CD8-positive, alpha-beta memory T cell (primary cell): Measurements from ENCODE around the gene TRPM3. TPM values are rescaled to one million over a fixed set of nuclear protein-coding genes. Genes with fewer than 3 reads are reported as not detected.
A peak's percentile ranks its signal among the peaks of the same experiment; 100 is the strongest.

Experiments used
- CTCF ChIA-PET: fragments of 350-600 bp; sonication (Branson Sonifier 250); formaldehyde crosslinking; loops from one replicate; lab custom pipeline; 2021; ENCODE audit warnings: antibody characterized with exemption; lab: Charles Lee
- POLR2A ChIA-PET: fragments of 350-600 bp; sonication (Branson Sonifier 250); formaldehyde crosslinking; loops from one replicate; lab custom pipeline; 2021; ENCODE audit warnings: antibody characterized with exemption; lab: Charles Lee
- DNase-seq, 5 donors: peaks; one replicate each; pipeline versions ENCODE4 v3.0.0 to v3.0.0-alpha.2; 2020 to 2022; ENCODE audit warnings: mixed read lengths in 1 of 5
- H3K27ac ChIP-seq: one replicate; pipeline ENCODE4 v1.7.0; 2013; ENCODE audit warnings: low read depth, mild to moderate bottlenecking, low read length, moderate library complexity
- H3K27me3 ChIP-seq: 2 replicates; pipeline ENCODE4 v1.7.0; 2013; ENCODE audit warnings: low read length, mild to moderate bottlenecking; ENCODE audit not compliant: insufficient read depth, poor library complexity, severe bottlenecking
- H3K36me3 ChIP-seq: 2 replicates; pipeline ENCODE4 v1.7.0; 2013; ENCODE audit warnings: mild to moderate bottlenecking, low read length, moderate library complexity; ENCODE audit not compliant: insufficient read depth
- H3K4me1 ChIP-seq: 2 replicates; pipeline ENCODE4 v1.7.0; 2013; ENCODE audit warnings: mild to moderate bottlenecking, low read length, moderate library complexity; ENCODE audit not compliant: insufficient read depth
- H3K4me3 ChIP-seq: 2 replicates; pipeline ENCODE4 v1.7.0; 2013; ENCODE audit warnings: mild to moderate bottlenecking, low read length
- H3K9me3 ChIP-seq: 2 replicates; pipeline ENCODE4 v1.7.0; 2013; ENCODE audit warnings: mild to moderate bottlenecking, low read length
- H3K27ac Mint-ChIP-seq, 8 donors: one replicate each; pipeline ENCODE4 v1.8.0; 2020 to 2021; ENCODE audit warnings: mixed read lengths in 8 of 8, mild to moderate bottlenecking in 6 of 8, inconsistent platforms in 3 of 8, moderate library complexity in 3 of 8
- H3K27me3 Mint-ChIP-seq, 2 donors: one replicate each; pipeline ENCODE4 v1.8.0; 2020 to 2021; ENCODE audit warnings: mixed read lengths in 2 of 2, mild to moderate bottlenecking in 1 of 2, moderate library complexity in 1 of 2
- H3K36me3 Mint-ChIP-seq, 3 donors: one replicate each; pipeline ENCODE4 v1.8.0; 2020 to 2021; ENCODE audit warnings: mixed read lengths in 3 of 3, inconsistent platforms in 1 of 3, mild to moderate bottlenecking in 1 of 3
- H3K4me1 Mint-ChIP-seq, 3 donors: one replicate each; pipeline ENCODE4 v1.8.0; 2020 to 2021; ENCODE audit warnings: mixed read lengths in 3 of 3, inconsistent platforms in 1 of 3, mild to moderate bottlenecking in 1 of 3
- H3K4me3 Mint-ChIP-seq, 7 donors: one replicate each; pipeline ENCODE4 v1.8.0; 2020 to 2021; ENCODE audit warnings: mixed read lengths in 7 of 7, mild to moderate bottlenecking in 6 of 7, moderate library complexity in 4 of 7, inconsistent platforms in 2 of 7
- H3K9me3 Mint-ChIP-seq, 5 donors: one replicate each; pipeline ENCODE4 v1.8.0; 2020 to 2022; ENCODE audit warnings: mixed read lengths in 5 of 5, mild to moderate bottlenecking in 3 of 5, moderate library complexity in 2 of 5, inconsistent platforms in 1 of 5
- polyA plus RNA-seq: library from polyadenylated mRNA; unstranded; fragments of 300-500 nt; fragmentation: Illumina TruSeq; gene quantifications from one replicate; pipeline ENCODE4 v1.2.3, GENCODE V29; 2021
- total RNA-seq, 2 experiments: library from RNA; stranded (reverse); gene quantifications; one replicate each; pipeline ENCODE4 v1.2.3, GENCODE V29; 2021

The TRPM3 gene
- total and polyA plus RNA-seq, 3 experiments from 2014 or later: not detected

- no peak for DNase-seq
- no peak overlapping the region for H3K27ac Mint-ChIP-seq
- Histone ChIP-seq H3K4me3 (no peak overlapping the region), H3K27me3 (no peaks in the 10 kb centered on the region), H3K36me3 (no peaks in the 10 kb centered on the region), H3K27ac (no peak overlapping the region), H3K9me3 (no peaks in the 10 kb centered on the region), H3K4me1 (peaks cover 10% of the 10 kb centered on the region)
- no peaks in the 10 kb centered on the region for H3K9me3 Mint-ChIP-seq
- no peaks in the 10 kb centered on the region for H3K36me3 Mint-ChIP-seq
- ChIA-PET CTCF (no interaction called here), POLR2A (no interaction called here)
- H3K4me1 Mint-ChIP-seq: peaks cover 6 to 17% (median 11%) of the 10 kb centered on the region in 3 donors
- H3K4me3 Mint-ChIP-seq: no peak overlapping the region
- peaks cover 0 to 6% of the 10 kb centered on the region in 2 donors for H3K27me3 Mint-ChIP-seq
Observed at GRCh38 chr9:70533492-70533891, 587.9 kb downstream of the TRPM3 start.

GRCh38 chr9:70532716-70533115 is 588.7 kb downstream of the TRPM3 start:
- CTCF ChIA-PET: interaction anchor here (1.1 kb wide), 1 partner anchor 70 kb away, joined by 3 read pairs; no protein-coding TSS in a partner anchor
- H3K9me3 ChIP-seq: no peaks in the 10 kb centered on the region

GRCh38 chr9:70531311-70531710 is 590.1 kb downstream of the TRPM3 start:
- Mint-ChIP-seq H3K27ac (peak overlapping the region in 1 of 8 donors; percentile 46), H3K4me1 (peaks cover 6 to 17% (median 11%) of the 10 kb centered on the region in 3 donors), H3K9me3 (no peaks in the 10 kb centered on the region), H3K36me3 (no peaks in the 10 kb centered on the region), H3K27me3 (peaks cover 0 to 2% of the 10 kb centered on the region in 2 donors), H3K4me3 (no peak overlapping the region)
- peaks cover 10% of the 10 kb centered on the region for H3K4me1 ChIP-seq
- no peaks in the 10 kb centered on the region for H3K9me3 ChIP-seq
- no peak for DNase-seq
- no peaks in the 10 kb centered on the region for H3K36me3 ChIP-seq
- no peak overlapping the region for H3K4me3 ChIP-seq
- ChIA-PET POLR2A (no interaction called here), CTCF (no interaction called here)
- H3K27me3 ChIP-seq: no peaks in the 10 kb centered on the region
- no peak overlapping the region for H3K27ac ChIP-seq

More at GRCh38 chr9:70532716-70533115, 588.7 kb downstream of the TRPM3 start:
- Histone ChIP-seq H3K27me3 (no peaks in the 10 kb centered on the region), H3K36me3 (no peaks in the 10 kb centered on the region), H3K27ac (no peak overlapping the region), H3K4me1 (peaks cover 10% of the 10 kb centered on the region), H3K4me3 (no peak overlapping the region)
- Mint-ChIP-seq H3K36me3 (no peaks in the 10 kb centered on the region), H3K4me1 (peaks cover 6 to 17% (median 11%) of the 10 kb centered on the region in 3 donors), H3K9me3 (no peaks in the 10 kb centered on the region), H3K27me3 (peaks cover 0 to 6% of the 10 kb centered on the region in 2 donors), H3K27ac (peak overlapping the region in 5 of 8 donors; percentile 19 to 65 (median 39)), H3K4me3 (peak overlapping the region in 1 of 7 donors; percentile 40)
- no peak for DNase-seq
- POLR2A ChIA-PET: no interaction called here

- Mint-ChIP-seq H3K36me3 (peaks cover 0 to under 1% (median 0%) of the 10 kb centered on the region in 3 donors), H3K27me3 (no peaks in the 10 kb centered on the region), H3K4me3 (no peak overlapping the region), H3K4me1 (peaks cover 6 to 17% (median 11%) of the 10 kb centered on the region in 3 donors), H3K9me3 (peaks cover 0 to under 1% (median 0%) of the 10 kb centered on the region in 5 donors), H3K27ac (peak overlapping the region in 1 of 8 donors; percentile 46)
- no peak overlapping the region for H3K27ac ChIP-seq
- H3K36me3 ChIP-seq: no peaks in the 10 kb centered on the region
- POLR2A ChIA-PET: no interaction called here
- CTCF ChIA-PET: no interaction called here
- no peaks in the 10 kb centered on the region for H3K9me3 ChIP-seq
- H3K4me3 ChIP-seq: no peak overlapping the region
- H3K27me3 ChIP-seq: no peaks in the 10 kb centered on the region
- peaks cover 10% of the 10 kb centered on the region for H3K4me1 ChIP-seq
- no peak for DNase-seq
Observed at GRCh38 chr9:70530716-70531115, 590.7 kb downstream of the TRPM3 start.

GRCh38 chr9:70529833-70530232 is 591.6 kb downstream of the TRPM3 start:
- DNase-seq: no peak
- H3K4me3 ChIP-seq: no peak overlapping the region
- H3K4me3 Mint-ChIP-seq: no peak overlapping the region
- POLR2A ChIA-PET: no interaction called here
- H3K27me3 Mint-ChIP-seq: no peaks in the 10 kb centered on the region
- H3K4me1 ChIP-seq: peaks cover 10% of the 10 kb centered on the region
- H3K27ac ChIP-seq: no peak overlapping the region
- CTCF ChIA-PET: no interaction called here
- peaks cover 0 to 9% (median 4%) of the 10 kb centered on the region in 5 donors for H3K9me3 Mint-ChIP-seq
- no peaks in the 10 kb centered on the region for H3K9me3 ChIP-seq
- H3K36me3 Mint-ChIP-seq: peaks cover 0 to 9% (median 3%) of the 10 kb centered on the region in 3 donors
- H3K27ac Mint-ChIP-seq: peak overlapping the region in 3 of 8 donors; percentile 14 to 40 (median 34)
- H3K4me1 Mint-ChIP-seq: peaks cover 6 to 17% (median 11%) of the 10 kb centered on the region in 3 donors
- no peaks in the 10 kb centered on the region for H3K27me3 ChIP-seq
- H3K36me3 ChIP-seq: no peaks in the 10 kb centered on the region

- POLR2A ChIA-PET: no interaction called here
- Mint-ChIP-seq H3K27me3 (no peaks in the 10 kb centered on the region), H3K36me3 (peaks cover 0 to 14% (median 3%) of the 10 kb centered on the region in 3 donors)
Observed at GRCh38 chr9:70529377-70529776, 592.0 kb downstream of the TRPM3 start.

GRCh38 chr9:70526902-70527301 is 594.5 kb downstream of the TRPM3 start:
- Histone ChIP-seq H3K4me3 (no peak overlapping the region), H3K27ac (no peak overlapping the region), H3K9me3 (no peaks in the 10 kb centered on the region), H3K4me1 (no peaks in the 10 kb centered on the region), H3K27me3 (no peaks in the 10 kb centered on the region), H3K36me3 (no peaks in the 10 kb centered on the region)
- Mint-ChIP-seq H3K9me3 (peaks cover 4 to 13% (median 8%) of the 10 kb centered on the region in 5 donors), H3K4me3 (no peak overlapping the region), H3K27ac (no peak overlapping the region), H3K4me1 (peaks cover 0 to 7% (median 0%) of the 10 kb centered on the region in 3 donors), H3K36me3 (peaks cover 0 to 22% (median 4%) of the 10 kb centered on the region in 3 donors), H3K27me3 (peaks cover 0 to 3% of the 10 kb centered on the region in 2 donors)
- ChIA-PET POLR2A (no interaction called here), CTCF (no interaction called here)
- no peak for DNase-seq

More at GRCh38 chr9:70529377-70529776, 592.0 kb downstream of the TRPM3 start:
- Histone ChIP-seq H3K27ac (no peak overlapping the region), H3K9me3 (no peaks in the 10 kb centered on the region), H3K4me1 (peaks cover 10% of the 10 kb centered on the region), H3K27me3 (no peaks in the 10 kb centered on the region), H3K36me3 (no peaks in the 10 kb centered on the region), H3K4me3 (no peak overlapping the region)
- CTCF ChIA-PET: no interaction called here
- H3K4me1 Mint-ChIP-seq: peaks cover 6 to 17% (median 11%) of the 10 kb centered on the region in 3 donors
- no peak for DNase-seq
- peaks cover 0 to 9% (median 7%) of the 10 kb centered on the region in 5 donors for H3K9me3 Mint-ChIP-seq
- no peak overlapping the region for H3K27ac Mint-ChIP-seq
- no peak overlapping the region for H3K4me3 Mint-ChIP-seq

- peaks cover 0 to 22% (median 4%) of the 10 kb centered on the region in 3 donors for H3K36me3 Mint-ChIP-seq
Observed at GRCh38 chr9:70525519-70525918, 595.9 kb downstream of the TRPM3 start.

More at GRCh38 chr9:70525519-70525918, 595.9 kb downstream of the TRPM3 start:
- H3K4me3 Mint-ChIP-seq: no peak overlapping the region
- H3K27me3 ChIP-seq: no peaks in the 10 kb centered on the region
- peaks cover 0 to 3% of the 10 kb centered on the region in 2 donors for H3K27me3 Mint-ChIP-seq
- no peaks in the 10 kb centered on the region for H3K36me3 ChIP-seq
- H3K4me1 Mint-ChIP-seq: peaks cover 0 to 1% (median under 1%) of the 10 kb centered on the region in 3 donors
- no peak overlapping the region for H3K4me3 ChIP-seq
- H3K9me3 ChIP-seq: no peaks in the 10 kb centered on the region
- H3K27ac ChIP-seq: no peak overlapping the region
- no peak for DNase-seq
- POLR2A ChIA-PET: no interaction called here
- H3K4me1 ChIP-seq: no peaks in the 10 kb centered on the region
- H3K27ac Mint-ChIP-seq: no peak overlapping the region
- CTCF ChIA-PET: no interaction called here
- peaks cover 4 to 13% (median 8%) of the 10 kb centered on the region in 5 donors for H3K9me3 Mint-ChIP-seq
